Stimulated activated naive CD4-positive, alpha-beta T cell treated with Interleukin-2 at 50 U/mL for 16 hours (primary cell): Measurements from ENCODE around the gene ATP10A.
"Not testable (repeated sequence)": the region's sequence is repeated elsewhere in the genome, so short reads cannot be mapped to it uniquely, and the experiment has no call there.

Source experiments
- DNase-seq: peaks from one replicate; lab custom pipeline; 2025; lab: John Stamatoyannopoulos, UW

The ATP10A gene

DNA sequence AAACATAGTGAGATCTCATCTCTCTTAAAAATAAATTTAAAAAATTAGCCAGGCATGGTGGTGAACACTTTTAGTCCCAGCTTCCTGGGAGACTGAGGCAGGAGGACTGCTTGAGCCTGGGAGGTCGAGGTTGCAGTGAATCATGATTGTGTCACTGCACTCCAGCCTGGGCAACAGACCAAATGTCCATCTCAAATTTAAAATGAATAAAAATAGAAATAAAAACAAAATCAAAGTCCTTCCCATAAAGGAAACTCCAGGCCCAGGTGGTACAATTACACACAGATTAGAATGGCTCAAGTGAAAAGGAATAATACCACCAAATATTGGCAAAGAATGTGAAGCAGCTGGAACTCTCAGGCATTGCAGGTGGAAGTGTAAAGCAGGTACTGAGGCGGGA is 19.3 kb upstream of the ATP10A start:
- DNase-seq, result no peak

DNA sequence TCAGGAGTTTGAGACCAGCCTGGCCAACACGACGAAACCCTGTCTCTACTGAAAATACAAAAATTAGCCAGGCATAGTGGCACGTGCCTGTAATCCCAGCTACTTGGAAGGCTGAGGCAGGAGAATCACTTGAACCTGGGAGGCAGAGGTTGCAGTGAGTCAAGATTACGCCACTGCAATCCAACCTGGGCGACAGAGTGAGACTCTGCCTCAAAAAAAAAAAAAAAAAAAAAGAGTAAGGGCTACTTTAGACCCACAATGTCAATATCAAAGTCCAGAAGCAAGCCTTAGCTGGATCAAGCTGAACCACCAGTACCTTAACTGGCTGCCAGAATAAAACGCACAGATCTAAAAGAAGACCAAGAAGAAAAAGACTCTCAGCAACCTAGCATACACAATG is 17.8 kb upstream of the ATP10A start:
- not testable (repeated sequence) for DNase-seq

DNA sequence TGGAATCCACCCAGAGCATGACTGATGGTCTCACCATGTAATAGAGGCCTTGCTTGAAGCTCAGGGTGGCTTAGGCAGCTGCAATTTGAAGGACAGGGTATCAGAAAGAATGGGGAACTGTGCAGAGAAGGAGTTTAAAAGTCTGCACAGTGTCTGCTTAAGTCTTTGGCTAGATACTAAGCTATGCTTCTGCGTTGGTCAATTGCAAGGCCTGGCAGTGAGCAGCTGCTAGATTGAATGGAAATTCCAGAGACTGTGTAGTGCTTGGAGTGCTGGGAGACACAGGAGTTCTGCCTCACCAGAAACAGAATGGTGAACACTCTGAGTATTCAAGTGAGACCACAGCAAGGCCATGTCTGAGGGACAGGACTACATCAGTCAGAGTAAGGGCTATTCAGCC is 17.3 kb upstream of the ATP10A start:
- DNase-seq, result no peak

DNA sequence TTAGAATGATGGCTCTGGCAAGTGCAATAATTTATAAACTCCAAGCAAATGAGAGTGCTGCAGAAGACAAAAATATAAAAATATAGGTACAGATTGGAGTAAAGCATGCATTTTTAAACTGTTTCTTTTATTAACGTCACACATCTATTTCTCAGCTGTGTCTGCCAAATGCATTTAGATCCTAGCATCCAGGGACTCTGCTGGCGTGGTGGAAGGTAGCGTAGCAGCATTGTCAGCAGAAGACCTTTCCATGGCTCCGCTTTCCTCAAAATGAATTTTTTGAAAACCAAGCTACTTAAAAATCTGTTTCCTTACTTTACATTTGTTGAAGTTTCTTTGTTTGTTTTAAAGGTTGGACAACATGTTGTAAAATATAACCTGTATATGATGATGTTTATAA is 16.3 kb upstream of the ATP10A start:
- DNase-seq, result no peak

DNA sequence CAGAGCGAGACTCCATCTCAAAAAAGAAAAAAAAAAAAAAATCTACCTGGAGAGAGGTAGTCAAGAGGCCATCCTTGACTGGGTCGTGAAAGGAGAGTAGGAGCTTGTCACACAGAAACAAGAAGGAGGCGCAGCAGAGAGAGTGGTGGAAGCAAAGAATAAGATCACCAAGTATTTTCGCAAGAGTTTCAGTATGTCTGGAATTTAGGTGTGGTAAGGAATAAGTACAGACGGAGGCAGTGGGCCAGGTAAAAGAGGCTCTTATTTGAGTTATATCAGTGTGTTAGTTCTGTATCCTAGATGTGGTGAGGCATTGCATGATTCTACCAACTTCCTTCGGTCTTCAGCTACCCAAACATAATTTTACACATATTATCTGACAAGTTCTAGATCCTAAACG is 14.6 kb upstream of the ATP10A start:
- DNase-seq, result no peak

DNA sequence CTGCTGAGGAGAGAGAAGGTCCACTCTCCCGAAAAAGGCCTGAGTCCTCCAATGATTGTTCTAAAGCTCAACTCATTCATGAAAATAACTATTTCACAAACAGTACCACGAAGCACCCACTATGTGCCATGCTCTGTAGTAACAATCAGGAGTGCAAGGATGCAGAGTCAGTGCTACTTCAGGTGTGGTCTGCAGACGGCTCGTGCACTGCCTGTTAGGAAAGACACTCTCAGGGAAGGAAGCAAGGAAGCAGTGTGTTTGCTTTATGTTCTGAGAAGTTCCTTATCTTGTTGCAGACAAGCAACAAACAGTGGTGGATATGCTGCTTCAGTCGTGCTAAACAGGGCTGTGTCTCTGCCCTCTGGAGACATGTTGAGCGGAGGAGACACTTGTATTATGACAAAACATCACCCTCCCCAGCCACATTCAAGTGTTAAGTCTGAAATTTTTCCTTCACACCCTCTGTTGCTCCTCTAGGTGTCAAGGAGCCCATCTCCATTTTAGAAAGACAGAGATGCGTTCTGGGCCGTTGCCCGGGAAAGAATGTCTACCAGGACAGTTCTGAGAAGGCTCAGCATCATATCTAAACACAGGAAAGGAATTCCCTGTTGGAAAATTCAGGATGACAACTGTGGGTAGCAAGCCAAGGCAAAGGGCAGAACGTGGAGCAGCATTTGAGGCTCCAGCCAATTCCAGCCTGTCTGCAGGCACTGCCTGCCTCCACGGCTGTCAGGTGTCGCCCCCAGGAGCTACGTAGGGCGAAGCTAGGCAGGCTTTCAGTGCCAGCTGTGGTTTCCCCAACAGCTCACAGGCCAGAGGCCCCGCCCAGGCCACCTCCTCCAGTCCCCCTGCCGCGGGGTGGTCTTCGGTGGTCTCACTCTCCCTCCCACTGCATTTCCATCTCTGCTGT is 13.4 kb upstream of the ATP10A start:
- no peak for DNase-seq

DNA sequence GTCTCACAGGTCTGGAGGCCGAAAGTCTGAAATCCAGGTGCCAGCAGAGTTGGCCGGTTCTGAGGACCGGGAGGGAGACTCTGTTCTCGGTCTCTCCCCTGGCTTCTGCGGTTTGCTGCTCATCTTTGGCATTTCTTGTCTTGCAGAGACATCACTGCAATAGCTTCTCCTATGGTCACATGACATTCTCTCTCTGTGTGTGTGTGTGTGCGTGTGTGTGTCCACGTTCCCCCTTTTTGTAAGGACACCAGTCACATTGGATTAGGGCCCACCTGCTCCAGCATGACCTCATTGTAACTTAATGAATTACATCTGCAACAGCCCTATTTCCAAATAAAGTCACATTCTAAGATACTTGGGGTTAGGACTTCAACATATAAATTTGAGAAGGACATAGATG is 12.4 kb upstream of the ATP10A start:
- DNase-seq, result no peak

- DNase-seq, result no peak
These were observed 11.3 kb upstream of the ATP10A start for GRCh38 chr15:25874379-25874778.

DNA sequence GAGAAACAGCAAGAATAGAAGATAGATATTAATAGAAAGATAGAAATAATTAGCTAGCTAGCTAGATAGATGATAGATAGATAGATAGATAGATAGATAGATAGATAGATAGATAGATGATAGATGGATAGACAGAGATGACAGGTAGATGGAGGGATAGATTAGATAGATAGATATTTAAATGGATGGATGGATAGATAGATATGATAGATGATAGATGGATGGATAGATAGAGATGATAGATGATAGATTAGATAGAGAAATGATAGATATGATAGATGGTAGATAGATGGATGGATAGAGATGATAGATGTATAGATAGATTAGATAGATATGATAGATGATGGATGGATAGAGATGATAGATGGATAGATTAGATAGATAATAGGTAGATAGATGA is 8.3 kb upstream of the ATP10A start:
- no peak for DNase-seq

DNA sequence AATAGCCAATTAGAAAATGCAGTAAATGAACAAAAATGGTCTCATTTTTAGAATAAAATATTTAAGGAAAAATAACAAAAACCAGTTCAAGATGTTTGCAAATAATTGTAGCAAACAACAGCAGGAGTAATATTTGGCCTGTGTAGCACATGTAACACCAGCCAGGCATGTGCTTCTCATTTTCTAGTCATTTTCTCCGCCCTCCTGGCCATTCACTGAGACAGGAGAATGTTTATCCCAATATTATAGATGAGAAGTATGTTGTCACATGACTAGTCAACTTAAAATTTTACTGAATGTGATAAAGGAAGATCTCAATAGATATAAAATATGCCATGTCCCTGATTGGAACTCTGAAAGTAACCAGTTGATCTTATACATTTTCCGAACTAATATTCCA is 7.8 kb upstream of the ATP10A start:
- DNase-seq, result no peak

DNA sequence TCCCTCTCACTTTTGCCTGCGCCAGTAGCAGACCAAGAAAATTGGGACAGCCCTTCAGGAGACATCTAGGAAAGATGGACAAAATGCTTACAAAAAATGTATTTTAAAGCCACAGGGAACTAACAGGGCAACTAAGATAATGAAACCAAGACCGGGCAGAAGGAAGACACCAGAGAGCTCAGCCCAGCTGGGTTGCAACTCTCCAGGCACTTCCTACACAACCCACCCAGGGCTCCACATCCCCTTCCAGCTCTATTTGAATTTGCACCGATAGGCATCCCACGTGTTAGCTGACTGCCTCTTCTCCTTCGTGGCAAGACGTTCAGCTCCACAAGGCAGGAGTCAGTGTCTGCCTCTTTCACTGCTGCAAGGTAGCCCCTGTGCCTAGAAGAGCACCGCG is 6.6 kb upstream of the ATP10A start:
- DNase-seq, result no peak

DNA sequence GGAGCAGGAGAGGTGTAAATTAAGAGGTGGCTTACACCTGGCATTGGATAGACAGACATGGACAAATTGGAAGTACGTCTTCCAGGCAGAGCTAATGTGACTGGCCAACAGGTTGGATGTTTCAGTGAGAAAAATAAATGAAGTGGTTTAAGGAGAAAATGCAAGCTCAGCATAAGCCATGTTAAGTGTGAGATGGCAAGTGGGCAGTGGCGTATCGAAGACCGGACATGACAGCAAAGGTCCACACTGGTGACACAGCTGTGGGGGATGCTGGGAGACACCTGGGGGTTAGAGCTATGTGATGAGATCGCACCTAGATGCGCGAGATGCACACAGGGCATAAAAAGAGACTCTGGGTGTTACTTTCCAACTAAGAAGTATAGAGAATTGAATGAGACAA is 3.7 kb upstream of the ATP10A start:
- no peak for DNase-seq

GRCh38 chr15:25866251-25866650 is 3.1 kb upstream of the ATP10A start:
- DNase-seq, result no peak

DNA sequence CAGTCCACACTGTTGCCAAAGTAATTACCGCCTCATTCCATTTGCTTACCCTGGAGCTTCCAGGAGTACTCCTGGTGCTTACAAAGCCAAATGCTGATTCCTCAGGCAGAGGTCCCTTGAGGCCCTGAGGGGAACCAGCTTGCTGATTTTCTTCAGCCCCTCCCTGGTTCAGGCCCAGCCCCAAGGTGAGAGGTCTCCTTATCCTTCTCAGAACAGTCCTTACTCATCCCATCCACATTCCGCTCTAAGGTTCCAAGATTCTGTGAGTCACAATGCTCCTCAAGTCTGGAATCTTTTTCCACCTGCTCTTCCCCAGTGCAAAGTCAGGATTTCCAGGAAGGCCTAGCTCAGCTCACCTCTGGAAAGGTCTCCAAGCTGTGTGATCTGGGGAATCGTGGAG is 1.8 kb upstream of the ATP10A start:
- no peak for DNase-seq

DNA sequence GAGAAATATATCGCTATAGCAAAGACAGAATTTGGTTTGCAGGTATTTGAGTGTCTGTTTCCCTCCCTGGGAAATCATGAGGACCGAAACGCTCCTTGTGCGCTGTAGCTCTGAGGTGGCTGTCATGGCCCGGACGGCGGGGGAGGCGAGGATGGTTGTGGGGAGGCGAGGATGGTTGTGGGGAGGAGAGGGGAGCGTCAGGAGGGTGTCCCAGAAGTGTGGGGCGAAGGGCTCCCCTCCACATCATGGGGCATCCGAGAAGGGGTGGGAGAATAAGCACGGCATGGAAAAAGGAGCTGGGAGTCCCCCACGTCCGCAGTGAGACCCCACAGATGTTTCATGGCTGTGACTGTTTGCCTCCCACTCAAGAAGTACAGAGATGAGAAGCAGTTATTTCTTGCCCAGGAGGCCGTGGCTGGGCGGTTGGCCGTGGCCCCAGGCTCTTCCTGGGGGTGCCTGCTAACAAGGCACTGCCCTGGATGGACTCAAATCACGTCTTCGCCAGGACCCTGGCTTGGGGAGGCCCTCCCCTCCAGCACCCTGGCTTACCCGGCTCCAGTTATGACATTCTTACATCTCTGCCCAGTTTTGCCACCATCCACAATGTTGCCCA is 947 bp upstream of the ATP10A start:
- DNase-seq, result no peak

- DNase-seq, result peak; percentile 44
These were observed 536 bp downstream of the ATP10A start for GRCh38 chr15:25862472-25863110.

DNA sequence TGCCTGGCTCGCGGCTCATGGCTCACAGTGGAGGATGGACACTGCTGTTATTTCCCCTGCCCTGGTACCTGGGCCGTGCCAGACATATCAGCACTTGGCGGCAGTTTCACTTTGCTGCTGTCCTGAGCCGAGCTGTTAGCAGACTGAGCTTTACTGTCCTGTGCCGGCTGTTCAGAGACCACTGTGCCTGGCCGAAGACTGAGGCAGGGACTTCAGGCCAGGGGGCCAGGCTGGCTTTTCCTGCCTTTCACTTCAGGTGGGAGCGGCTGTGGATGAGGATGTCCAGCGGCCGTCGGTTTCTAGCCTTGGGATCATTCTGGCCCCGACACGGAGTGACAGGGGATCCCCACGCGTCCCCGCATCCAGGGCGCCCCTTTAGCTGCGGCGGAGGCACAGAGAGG is 1.1 kb downstream of the ATP10A start:
- no peak for DNase-seq

- no peak for DNase-seq
These were observed 2.0 kb downstream of the ATP10A start for GRCh38 chr15:25860885-25861866.

GRCh38 chr15:25859838-25860645 is 3.1 kb downstream of the ATP10A start:
- DNase-seq, result peak; percentile 10

DNA sequence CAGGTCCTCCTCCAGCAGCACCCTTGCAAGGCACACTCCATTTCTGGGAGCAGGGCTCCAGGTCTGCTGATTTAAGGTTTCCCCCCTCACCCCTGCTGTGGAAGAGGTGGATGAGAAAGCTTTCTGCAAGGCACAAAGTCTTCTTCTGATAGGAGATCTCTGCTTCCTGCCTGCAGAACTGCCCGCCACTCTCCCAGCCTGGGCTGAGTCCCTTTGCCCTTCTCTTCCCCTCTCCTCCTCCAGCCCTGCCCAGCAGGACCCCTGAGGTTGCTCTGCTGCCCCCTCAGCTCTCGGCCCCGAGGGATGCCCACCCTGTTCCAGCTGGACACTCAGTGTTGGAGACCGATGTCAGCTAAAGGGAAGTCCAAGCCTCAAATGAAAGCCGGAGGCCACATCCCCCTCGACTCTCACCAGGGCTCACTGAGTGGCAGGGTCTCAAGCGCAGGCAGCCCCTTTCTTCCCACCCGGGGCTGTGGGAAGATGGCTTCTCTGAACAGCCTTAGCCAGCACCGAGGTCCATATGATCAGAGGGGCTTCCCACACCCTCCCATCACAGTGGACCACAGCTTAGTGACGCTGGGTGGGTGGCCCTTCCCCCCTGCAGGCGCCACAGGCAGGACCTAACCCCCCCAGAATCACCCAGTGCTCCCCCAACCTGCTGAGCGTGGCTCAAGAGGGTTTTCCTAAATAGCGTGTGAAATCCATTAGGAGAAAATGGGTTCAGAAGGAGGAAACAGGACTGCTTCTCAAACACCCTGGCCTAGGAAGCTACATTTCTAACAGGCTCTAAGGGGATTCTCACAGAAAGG is 4.0 kb downstream of the ATP10A start:
- DNase-seq, result no peak
